Spleen (tissue), 11 donors: ENCODE data around the gene TDRD12. TPM values are rescaled to one million over a fixed set of nuclear protein-coding genes. Genes with fewer than 3 reads are reported as not detected.

ENCODE experiments used
- DNase-seq: peaks from one replicate; pipeline ENCODE4 v3.0.0-alpha.2; 2020
- H3K27ac ChIP-seq, 8 donors: fragments of 200-600 bp; sonication (generic) in 7 of 8; 1 replicate in 4 of 8; 2 replicates in 4 of 8; pipeline versions ENCODE4 v1.5.0 to v1.8.0; 2016 to 2021; ENCODE audit warnings: inconsistent platforms in 4 of 8, mild to moderate bottlenecking in 4 of 8, moderate library complexity in 1 of 8
- H3K27me3 ChIP-seq, 7 donors: fragments of 200-600 bp; sonication (generic) in 6 of 7; replicated peaks in 1 of 7; 1 replicate in 4 of 7; 2 replicates in 3 of 7; pipeline versions ENCODE4 v1.5.0 to v1.8.0; 2016 to 2021; ENCODE audit warnings: inconsistent platforms in 3 of 7, mild to moderate bottlenecking in 1 of 7
- H3K36me3 ChIP-seq, 6 donors: fragments of 200-600 bp; sonication (generic) in 5 of 6; 1 replicate in 4 of 6; 2 replicates in 2 of 6; pipeline versions ENCODE4 v1.5.0 to v1.8.0; 2016 to 2021; ENCODE audit warnings: inconsistent platforms in 2 of 6
- H3K4me1 ChIP-seq, 6 donors: fragments of 200-600 bp; sonication (generic) in 5 of 6; 1 replicate in 3 of 6; 2 replicates in 3 of 6; pipeline versions ENCODE4 v1.5.0 to v1.8.0; 2016 to 2021; ENCODE audit warnings: inconsistent platforms in 3 of 6
- H3K4me3 ChIP-seq, 8 donors: fragments of 200-600 bp; sonication (generic) in 7 of 8; 1 replicate in 4 of 8; 2 replicates in 4 of 8; pipeline versions ENCODE4 v1.5.0 to v1.8.0; 2016 to 2021; ENCODE audit warnings: inconsistent platforms in 4 of 8, mild to moderate bottlenecking in 4 of 8, moderate library complexity in 2 of 8
- H3K9me3 ChIP-seq, 8 donors: fragments of 200-600 bp; sonication (generic) in 7 of 8; 1 replicate in 4 of 8; 2 replicates in 4 of 8; pipeline versions ENCODE4 v1.5.0 to v1.8.0; 2016 to 2021; ENCODE audit warnings: inconsistent platforms in 4 of 8
- CTCF ChIP-seq, 11 experiments: fragments of 200-600 bp in 7 of 11; fragments of 450-650 bp in 4 of 11; sonication (generic) in 4 of 11; IDR thresholded peaks in 8 of 11; conservative IDR thresholded peaks in 3 of 11; 1 replicate in 7 of 11; 2 replicates in 4 of 11; pipeline versions ENCODE4 v1.4.0 to v1.8.0; 2016 to 2021; ENCODE audit warnings: antibody characterized with exemption in 11 of 11, inconsistent platforms in 4 of 11, mild to moderate bottlenecking in 1 of 11
- POLR2A ChIP-seq, 3 donors: fragments of 450-650 bp; IDR thresholded peaks; one replicate each; pipeline ENCODE4 v1.5.1; 2017; ENCODE audit warnings: antibody characterized with exemption in 3 of 3, mild to moderate bottlenecking in 1 of 3
- POLR2AphosphoS5 ChIP-seq, 3 donors: sonication (generic); formaldehyde crosslinking; IDR thresholded peaks; one replicate each; pipeline ENCODE4 v1.5.1; 2017; ENCODE audit warnings: antibody characterized with exemption in 3 of 3
- WGBS, 5 donors: extraction: QIAGEN DNeasy Blood & Tissue Kit in 3 of 5; methylation state at CpG; one replicate each; pipeline versions ENCODE4 v1.1.5 to v1.1.7; 2013 to 2018; 5-methylcytosine and 5-hydroxymethylcytosine counted together
- intact Hi-C: fragments of 100-400 bp; cut with DNase I; formaldehyde crosslinking; loops from one replicate; pipeline ENCODE4 v1.15.0; 2023; ENCODE audit warnings: low total_unique reads
- polyA plus RNA-seq, 3 donors: library from polyadenylated mRNA; stranded (reverse); fragments of 200-250 nt; gene quantifications; one replicate each; pipeline ENCODE4 v1.2.1, GENCODE V29; 2013
- total RNA-seq, 7 donors: library from RNA; depleted of rRNA in 3 of 7; stranded (reverse); fragments of >200 nt in 3 of 7; fragmentation: NEBNext Ultra II Directional in 4 of 7; extraction: Animal tissue kit (Norgen Biotek cat#: 25700) in 4 of 7; gene quantifications; one replicate each; pipeline versions ENCODE4 v1.1.0 to v1.2.1, GENCODE V29; 2016 to 2021
- donor health status: healthy with polysubstance abuse.
- donor health status: DM: no; HTN: no; CAD: no; lungs with moderate emphysema.
- donor health status: DM: no; HTN: no; CAD: no.
- donor health status: Bipolar disorder and iron deficiency.
- donor health status: healthy.
- donor health status: DM: no; HTN: no; CAD: no.
- donor health status: DM: yes; HTN: yes; CAD: no.

Gene TDRD12
- total and polyA plus RNA-seq, 10 donors, result 0.03 to 4.3 (median 0.33) TPM; not detected in 4

DNA sequence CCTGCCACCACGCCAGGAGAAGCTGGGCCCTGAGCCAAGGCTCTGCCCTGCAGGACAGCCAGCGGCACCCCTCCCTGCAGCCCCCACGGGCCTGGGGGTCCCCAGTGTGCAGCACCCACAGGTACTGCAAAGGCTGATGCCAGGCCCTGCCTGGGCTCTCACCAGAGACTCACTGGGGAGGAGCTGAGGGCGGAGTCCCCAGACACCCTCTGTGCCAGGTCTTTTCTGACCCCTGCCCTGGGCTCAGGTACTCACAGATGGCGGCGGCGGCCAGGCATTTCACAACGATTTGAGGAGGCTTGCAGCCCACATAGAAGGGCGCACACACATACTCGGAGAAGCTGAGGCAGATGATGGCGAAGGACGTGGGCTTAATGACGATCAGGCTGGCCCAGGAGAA lies 144.3 kb downstream of the TDRD12 start:
- WGBS, 5 donors, result 85 to 96% (median 92%) methylated on average over 7 to 13 of the region's 13 CpGs
- no peaks in the 10 kb centered on the region for H3K36me3 ChIP-seq
- no peak overlapping the region for H3K27ac ChIP-seq
- TF ChIP-seq POLR2A (IDR thresholded peaks at IDR 0.05), result no peak
- TF ChIP-seq POLR2AphosphoS5 (IDR thresholded peaks at IDR 0.05), result no peak
- TF ChIP-seq CTCF (IDR thresholded peaks at IDR 0.05 in 8 of 11, conservative IDR thresholded peaks at IDR 0.05 in 3 of 11), result no peak
- no peaks in the 10 kb centered on the region for H3K4me1 ChIP-seq
- no peak overlapping the region for H3K4me3 ChIP-seq
- H3K9me3 ChIP-seq, result no peaks in the 10 kb centered on the region
- DNase-seq, result peak; percentile 63
- no peaks in the 10 kb centered on the region for H3K27me3 ChIP-seq
- intact Hi-C loops, result no loop called here

DNA sequence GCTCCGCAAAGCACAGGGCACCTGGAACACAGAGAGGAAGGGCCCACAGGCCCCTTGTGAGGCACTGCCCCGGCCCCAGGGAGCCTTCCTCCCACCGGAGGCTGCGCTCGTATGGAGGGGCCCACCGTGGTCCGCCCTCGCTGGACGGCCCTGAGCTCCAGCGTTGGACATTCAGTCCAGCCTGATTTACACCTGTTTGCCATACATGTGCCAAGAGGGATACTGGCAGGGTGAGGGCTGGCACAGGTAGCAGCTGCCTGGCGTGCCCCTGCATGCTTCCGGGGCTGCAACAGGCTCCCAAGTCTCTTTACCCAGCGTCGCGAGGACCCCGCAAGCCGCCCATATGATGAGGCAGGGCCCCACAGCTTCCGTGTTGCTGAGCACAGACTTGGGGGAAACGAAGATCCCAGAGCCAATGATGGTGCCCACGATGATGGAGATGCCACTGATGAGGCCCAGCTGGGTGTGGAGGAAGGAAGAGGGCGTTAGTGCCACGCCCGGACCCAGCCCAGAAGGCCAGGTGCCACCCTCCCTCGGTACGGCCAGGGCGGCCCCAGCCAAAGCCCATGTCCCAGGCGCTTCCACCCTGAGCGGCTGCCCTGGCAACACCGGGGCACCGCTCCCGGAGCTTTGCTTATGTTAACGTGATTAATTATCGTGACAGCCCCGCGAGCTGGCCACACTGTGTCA lies 144.9 kb downstream of the TDRD12 start:
- TF ChIP-seq POLR2AphosphoS5 (IDR thresholded peaks at IDR 0.05) (no peak), CTCF (IDR thresholded peaks at IDR 0.05 in 8 of 11, conservative IDR thresholded peaks at IDR 0.05 in 3 of 11) (no peak), POLR2A (IDR thresholded peaks at IDR 0.05) (no peak)
- peak; percentile 59 for DNase-seq
- intact Hi-C loops, result no loop called here
- Histone ChIP-seq H3K36me3 (no peaks in the 10 kb centered on the region), H3K27ac (no peak overlapping the region), H3K27me3 (no peaks in the 10 kb centered on the region), H3K9me3 (no peaks in the 10 kb centered on the region), H3K4me1 (no peaks in the 10 kb centered on the region), H3K4me3 (no peak overlapping the region)
- 79 to 92% (median 87%) methylated on average over 10 to 35 of the region's 35 CpGs for WGBS, 5 donors

DNA sequence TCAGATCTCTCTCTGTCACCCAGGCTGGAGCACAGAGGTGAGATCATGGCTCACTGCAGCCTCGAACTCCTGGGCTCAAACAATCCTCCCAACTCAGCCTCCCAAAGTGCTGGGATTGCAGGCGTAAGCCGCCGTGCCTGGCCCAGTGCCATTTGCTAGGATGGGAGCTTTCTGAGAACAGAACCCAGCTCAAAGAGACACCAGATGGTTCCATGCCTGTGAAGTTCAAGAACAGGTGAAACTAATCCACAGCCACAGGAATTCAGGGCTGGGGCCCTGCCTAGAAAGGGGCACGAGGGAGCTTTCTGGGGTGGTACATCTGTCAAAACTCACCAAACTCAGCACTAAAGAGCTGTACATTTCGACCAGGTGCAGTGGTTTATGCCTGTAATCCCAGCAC lies 145.8 kb downstream of the TDRD12 start:
- Histone ChIP-seq H3K4me3 (no peak overlapping the region), H3K36me3 (no peaks in the 10 kb centered on the region), H3K9me3 (no peaks in the 10 kb centered on the region), H3K27me3 (no peaks in the 10 kb centered on the region), H3K4me1 (no peaks in the 10 kb centered on the region), H3K27ac (no peak overlapping the region)
- no peak for TF ChIP-seq CTCF (IDR thresholded peaks at IDR 0.05 in 8 of 11, conservative IDR thresholded peaks at IDR 0.05 in 3 of 11)
- no peak for TF ChIP-seq POLR2A (IDR thresholded peaks at IDR 0.05)
- no peak for TF ChIP-seq POLR2AphosphoS5 (IDR thresholded peaks at IDR 0.05)
- peak; percentile 18 for DNase-seq
- intact Hi-C loops, result no loop called here
- WGBS, 5 donors, result 68 to 87% (median 76%) methylated on average over 6 of the region's 6 CpGs

DNA sequence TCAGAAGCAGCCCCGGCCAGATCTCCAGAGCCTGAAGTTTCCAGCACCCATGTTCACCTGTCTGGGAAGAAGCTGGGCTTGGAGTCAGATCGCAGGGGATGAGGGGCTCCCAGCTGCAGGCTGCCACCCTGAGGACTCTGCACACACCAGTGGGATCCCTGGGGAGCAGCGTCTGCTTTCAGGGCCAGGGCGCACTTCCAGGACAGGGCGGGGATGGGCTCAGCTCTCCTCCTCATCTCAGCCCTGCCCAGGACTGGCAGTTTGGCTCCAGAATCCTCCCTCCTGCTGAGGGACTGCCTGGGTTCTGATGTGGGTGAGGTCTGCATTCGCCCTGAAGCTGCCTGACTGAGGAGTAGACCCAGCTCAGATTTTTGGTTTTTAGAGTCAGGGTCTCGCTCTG lies 146.5 kb downstream of the TDRD12 start:
- no peak for TF ChIP-seq POLR2AphosphoS5 (IDR thresholded peaks at IDR 0.05)
- no peak for TF ChIP-seq CTCF (IDR thresholded peaks at IDR 0.05 in 8 of 11, conservative IDR thresholded peaks at IDR 0.05 in 3 of 11)
- no peak for TF ChIP-seq POLR2A (IDR thresholded peaks at IDR 0.05)
- intact Hi-C loops, result no loop called here
- Histone ChIP-seq H3K4me3 (no peak overlapping the region), H3K27ac (no peak overlapping the region), H3K27me3 (no peaks in the 10 kb centered on the region), H3K36me3 (no peaks in the 10 kb centered on the region), H3K4me1 (no peaks in the 10 kb centered on the region), H3K9me3 (no peaks in the 10 kb centered on the region)
- peak; percentile 51 for DNase-seq
- WGBS, 5 donors, result 87 to 91% (median 87%) methylated on average over 3 to 7 of the region's 7 CpGs
